OCI-LY3 (cell line): ENCODE measurements around the gene PORCN.
"Not testable (repeated sequence)": the region's sequence is repeated elsewhere in the genome, so short reads cannot be mapped to it uniquely, and the experiment has no call there.

Experiments
- H2AFZ ChIP-seq: fragments of 200-600, 300-600 bp; shearing (Covaris generic); 2 replicates; pipeline ENCODE4 v1.6.0; 2014; ENCODE audit warnings: antibody characterized with exemption, low read depth, low read length
- H3K27ac ChIP-seq: fragments of 200-600, 300-600 bp; sonication (generic); 2 replicates; pipeline ENCODE4 v1.5.1; 2014; ENCODE audit warnings: mild to moderate bottlenecking, low read length, moderate library complexity, mixed read lengths
- H3K27me3 ChIP-seq: fragments of 200-600, 300-600 bp; sonication (generic); 2 replicates; pipeline ENCODE4 v1.6.1; 2014; ENCODE audit warnings: low read depth, low read length, mixed read lengths
- H3K36me3 ChIP-seq: fragments of 200-600, 300-600 bp; sonication (generic); replicated peaks from 2 replicates; pipeline ENCODE3; 2014; ENCODE audit warnings: low read depth, low read length, mixed read lengths
- H3K4me1 ChIP-seq: fragments of 300-600, 200-600 bp; sonication (generic); 2 replicates; pipeline ENCODE4 v1.6.1; 2014; ENCODE audit warnings: low read length, mixed read lengths
- H3K4me2 ChIP-seq: fragments of 200-600, 300-600 bp; sonication (generic); 2 replicates; pipeline ENCODE4 v1.6.1; 2014; ENCODE audit warnings: low read length, mixed read lengths
- H3K4me3 ChIP-seq: fragments of 300-600, 200-600 bp; sonication (generic); 2 replicates; pipeline ENCODE4 v1.5.1; 2014; ENCODE audit warnings: antibody characterized with exemption, mild to moderate bottlenecking, low read length, moderate library complexity
- H3K79me2 ChIP-seq: fragments of 300-600, 200-600 bp; shearing (Covaris generic); 2 replicates; pipeline ENCODE4 v1.6.1; 2014; ENCODE audit warnings: mild to moderate bottlenecking, low read length, mixed read lengths
- H3K9ac ChIP-seq: fragments of 300-600, 200-600 bp; shearing (Covaris generic); 2 replicates; pipeline ENCODE4 v1.6.0; 2014; ENCODE audit warnings: mild to moderate bottlenecking, low read length, moderate library complexity
- H3K9me3 ChIP-seq: fragments of 200-600, 300-600 bp; shearing (Covaris generic); 2 replicates; pipeline ENCODE4 v1.6.1; 2014; ENCODE audit warnings: low read length, mixed read lengths; ENCODE audit not compliant: insufficient read depth
- H4K20me1 ChIP-seq: fragments of 200-600, 300-600 bp; sonication (generic); 2 replicates; pipeline ENCODE4 v1.6.1; 2016; ENCODE audit warnings: low read length, mixed read lengths; ENCODE audit not compliant: insufficient read depth
- EZH2phosphoT487 ChIP-seq: fragments of 200-600 bp; shearing (Covaris generic); IDR thresholded peaks from 2 replicates; pipeline ENCODE4 v1.6.1; 2018; ENCODE audit warnings: antibody characterized with exemption, mixed run types, low read depth
- TF ChIP-seq, protein P1 (sequence below): fragments of 200-600, 300-600 bp; sonication (generic); IDR thresholded peaks from 2 replicates; pipeline ENCODE4 v1.5.1; 2014; ENCODE audit warnings: antibody characterized with exemption, low read length, low read depth

PORCN gene

DNA sequence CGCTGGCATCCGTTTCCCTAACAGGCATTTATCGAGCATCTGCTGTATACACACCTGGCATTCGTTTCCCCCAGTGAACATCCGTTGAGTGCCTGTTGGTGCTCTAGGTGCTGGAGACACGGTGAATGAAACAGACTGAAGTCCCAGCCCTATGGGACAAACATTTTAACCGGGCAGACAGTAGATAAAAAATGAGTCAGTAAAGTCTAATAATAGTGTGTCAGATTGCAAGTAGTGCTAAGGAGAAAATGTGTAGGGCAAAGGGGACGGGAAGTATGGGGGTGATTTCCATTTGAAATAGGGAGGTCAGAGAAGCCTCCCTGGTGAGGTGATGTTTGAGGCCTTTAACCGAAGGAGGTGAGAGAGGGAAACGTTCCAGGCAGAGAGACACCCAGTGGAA, 7.5 kb downstream of the PORCN start:
- Histone ChIP-seq H3K36me3 (no peaks in the 10 kb centered on the region), H3K27ac (no peak overlapping the region), H4K20me1 (no peaks in the 10 kb centered on the region), H3K79me2 (no peaks in the 10 kb centered on the region), H3K4me3 (no peak overlapping the region), H3K9ac (no peak overlapping the region), H3K4me2 (no peak overlapping the region), H3K27me3 (no peaks in the 10 kb centered on the region), H2AFZ (no peak overlapping the region), H3K9me3 (no peaks in the 10 kb centered on the region), H3K4me1 (peaks cover 10% of the 10 kb centered on the region)
- no peak for TF ChIP-seq EZH2phosphoT487
- TF ChIP-seq, protein P1, sequence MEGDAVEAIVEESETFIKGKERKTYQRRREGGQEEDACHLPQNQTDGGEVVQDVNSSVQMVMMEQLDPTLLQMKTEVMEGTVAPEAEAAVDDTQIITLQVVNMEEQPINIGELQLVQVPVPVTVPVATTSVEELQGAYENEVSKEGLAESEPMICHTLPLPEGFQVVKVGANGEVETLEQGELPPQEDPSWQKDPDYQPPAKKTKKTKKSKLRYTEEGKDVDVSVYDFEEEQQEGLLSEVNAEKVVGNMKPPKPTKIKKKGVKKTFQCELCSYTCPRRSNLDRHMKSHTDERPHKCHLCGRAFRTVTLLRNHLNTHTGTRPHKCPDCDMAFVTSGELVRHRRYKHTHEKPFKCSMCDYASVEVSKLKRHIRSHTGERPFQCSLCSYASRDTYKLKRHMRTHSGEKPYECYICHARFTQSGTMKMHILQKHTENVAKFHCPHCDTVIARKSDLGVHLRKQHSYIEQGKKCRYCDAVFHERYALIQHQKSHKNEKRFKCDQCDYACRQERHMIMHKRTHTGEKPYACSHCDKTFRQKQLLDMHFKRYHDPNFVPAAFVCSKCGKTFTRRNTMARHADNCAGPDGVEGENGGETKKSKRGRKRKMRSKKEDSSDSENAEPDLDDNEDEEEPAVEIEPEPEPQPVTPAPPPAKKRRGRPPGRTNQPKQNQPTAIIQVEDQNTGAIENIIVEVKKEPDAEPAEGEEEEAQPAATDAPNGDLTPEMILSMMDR: no peak

DNA sequence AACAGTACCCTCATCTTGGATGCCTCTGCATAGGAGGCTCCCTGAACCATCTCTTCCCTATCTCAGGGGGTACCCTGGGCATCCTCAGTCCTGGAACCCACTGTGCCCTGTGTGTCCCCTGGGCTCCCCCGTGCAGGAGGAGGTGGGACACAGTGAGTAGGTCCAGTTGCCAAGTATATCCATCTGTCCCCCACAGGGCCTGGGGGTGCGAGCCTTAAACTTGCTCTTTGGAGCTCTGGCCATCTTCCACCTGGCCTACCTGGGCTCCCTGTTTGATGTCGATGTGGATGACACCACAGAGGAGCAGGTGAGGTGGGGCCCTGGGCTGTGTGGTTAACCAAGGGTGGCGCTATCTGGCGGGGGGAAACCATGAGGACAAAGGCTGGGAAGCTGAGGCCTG, 8.2 kb downstream of the PORCN start:
- Histone ChIP-seq H3K4me3 (no peak overlapping the region), H4K20me1 (no peaks in the 10 kb centered on the region), H3K36me3 (no peaks in the 10 kb centered on the region), H3K9ac (no peak overlapping the region), H3K4me1 (peaks cover 10% of the 10 kb centered on the region), H3K9me3 (no peaks in the 10 kb centered on the region), H3K27ac (no peak overlapping the region), H3K79me2 (peaks cover 3% of the 10 kb centered on the region), H2AFZ (no peak overlapping the region), H3K27me3 (no peaks in the 10 kb centered on the region), H3K4me2 (no peak overlapping the region)
- TF ChIP-seq, protein P1: no peak
- no peak for TF ChIP-seq EZH2phosphoT487

DNA sequence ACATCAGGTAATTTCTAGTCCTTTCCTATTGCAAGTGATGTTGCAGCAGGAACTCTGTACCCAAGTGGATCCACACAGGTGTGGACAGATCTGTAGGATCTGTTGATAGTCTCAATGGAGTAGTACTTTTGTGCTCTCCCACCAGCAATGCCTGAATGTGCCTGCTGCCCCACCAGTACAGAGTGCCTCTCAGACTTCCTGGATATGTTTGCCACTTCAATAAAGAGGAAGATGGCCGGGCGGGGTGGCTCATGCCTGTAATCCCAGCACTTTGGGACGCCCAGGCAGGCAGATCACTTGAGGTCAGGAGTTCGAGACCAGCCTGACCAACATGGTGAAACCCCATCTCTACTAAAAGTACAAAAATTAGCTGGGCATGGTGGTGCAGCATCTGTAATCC, 10.7 kb downstream of the PORCN start:
- not testable (repeated sequence) for H3K27me3 ChIP-seq, H3K27ac ChIP-seq, H3K4me2 ChIP-seq, H2AFZ ChIP-seq, H3K9me3 ChIP-seq, H3K9ac ChIP-seq, H3K4me3 ChIP-seq, H4K20me1 ChIP-seq
- Histone ChIP-seq H3K79me2 (peaks cover 23% of the 10 kb centered on the region), H3K4me1 (peaks cover 14% of the 10 kb centered on the region), H3K36me3 (peaks cover 11% of the 10 kb centered on the region)

DNA sequence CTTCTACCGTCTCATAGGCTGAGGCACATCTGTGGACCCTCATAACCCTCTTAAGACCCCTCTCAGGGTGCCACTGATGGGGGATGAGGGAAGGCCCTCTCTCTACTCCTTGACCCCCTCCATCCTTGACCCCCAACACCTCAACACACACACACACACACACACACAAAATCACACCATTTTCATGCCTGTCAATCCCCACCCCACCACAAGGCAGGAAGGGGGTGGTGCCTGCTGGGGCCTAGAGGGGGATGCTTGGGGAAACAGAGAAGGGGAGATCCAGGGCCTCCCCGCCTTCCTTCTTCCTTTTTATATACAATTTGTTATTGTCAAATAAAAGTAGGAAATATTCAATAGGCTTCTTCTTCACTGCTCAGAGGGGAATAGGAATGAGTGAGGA, 11.7 kb downstream of the PORCN start:
- H3K27ac ChIP-seq: peak overlapping the region; percentile 90
- H3K36me3 ChIP-seq: peaks cover 17% of the 10 kb centered on the region
- TF ChIP-seq EZH2phosphoT487: no peak
- TF ChIP-seq, protein P1: no peak
- H3K4me3 ChIP-seq: peak overlapping the region; percentile 97; the same call in 1 of the 2 replicates
- no peaks in the 10 kb centered on the region for H4K20me1 ChIP-seq
- H3K9ac ChIP-seq: peak overlapping the region; percentile 82; the same call in 1 of the 2 replicates
- no peaks in the 10 kb centered on the region for H3K27me3 ChIP-seq
- peaks cover 14% of the 10 kb centered on the region for H3K4me1 ChIP-seq
- H2AFZ ChIP-seq: no peak overlapping the region
- H3K79me2 ChIP-seq: peaks cover 31% of the 10 kb centered on the region
- H3K4me2 ChIP-seq: peak overlapping the region; percentile 97
- H3K9me3 ChIP-seq: no peaks in the 10 kb centered on the region

DNA sequence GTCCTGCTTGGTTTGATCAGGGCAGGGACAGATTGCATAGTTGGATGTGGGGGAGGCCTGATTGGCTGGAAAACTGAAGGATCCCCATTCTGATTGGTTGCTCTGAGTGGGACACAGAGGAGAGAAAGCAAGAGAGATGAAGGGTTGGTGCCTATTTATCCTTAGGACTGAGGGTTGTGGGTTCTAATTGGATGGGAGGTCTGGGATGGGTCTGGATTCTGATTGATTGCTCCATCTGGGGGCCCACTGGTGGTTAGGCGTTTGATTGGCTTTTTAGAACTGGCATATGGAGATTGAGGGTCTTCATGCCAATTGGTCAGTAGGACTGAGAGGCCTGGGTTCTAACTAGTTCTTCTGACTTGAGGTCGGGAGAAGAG, 12.2 kb downstream of the PORCN start:
- Histone ChIP-seq H2AFZ (peak overlapping the region; percentile 58), H3K9ac (peak overlapping the region; percentile 82), H3K9me3 (no peaks in the 10 kb centered on the region), H3K79me2 (peaks cover 31% of the 10 kb centered on the region), H3K27me3 (no peaks in the 10 kb centered on the region), H4K20me1 (no peaks in the 10 kb centered on the region), H3K4me3 (peak overlapping the region; percentile 97), H3K4me1 (peaks cover 14% of the 10 kb centered on the region), H3K27ac (peak overlapping the region; percentile 90), H3K4me2 (peak overlapping the region; percentile 97), H3K36me3 (peaks cover 17% of the 10 kb centered on the region)
- TF ChIP-seq, protein P1: no peak
- no peak for TF ChIP-seq EZH2phosphoT487
